Ovary (tissue), 9 donors: ENCODE results near the gene KCNMA1. TPM values are rescaled to one million over a fixed set of nuclear protein-coding genes. Genes with fewer than 3 reads are reported as not detected.

Experiments used
- DNase-seq, 5 donors: peaks; one replicate each; pipeline ENCODE4 v3.0.0-alpha.2; 2019 to 2020
- H3K27ac ChIP-seq, 2 donors: fragments of 200-600 bp; one replicate each; pipeline versions ENCODE4 v1.5.1 to v1.8.0; 2019 to 2022
- H3K27me3 ChIP-seq: fragments of 200-600 bp; one replicate; pipeline ENCODE4 v1.8.0; 2022
- H3K36me3 ChIP-seq: fragments of 200-600 bp; sonication (generic); one replicate; pipeline ENCODE4 v1.5.1; 2019
- H3K4me1 ChIP-seq: one replicate; pipeline ENCODE4 v1.8.1; 2013; ENCODE audit warnings: mild to moderate bottlenecking, moderate library complexity; ENCODE audit not compliant: insufficient read depth
- H3K4me3 ChIP-seq: fragments of 200-600 bp; sonication (generic); one replicate; pipeline ENCODE4 v1.5.1; 2017
- H3K9me3 ChIP-seq, 2 donors: fragments of 200-600 bp in 1 of 2; sonication (generic) in 1 of 2; one replicate each; pipeline versions ENCODE4 v1.5.1 to v1.8.1; 2013 to 2019; ENCODE audit warnings: mild to moderate bottlenecking in 1 of 2, moderate library complexity in 1 of 2
- CTCF ChIP-seq, 3 donors: fragments of 450-650 bp in 2 of 3; fragments of 200-600 bp in 1 of 3; IDR thresholded peaks; one replicate each; pipeline versions ENCODE4 v1.5.1 to v1.8.0; 2016 to 2022; ENCODE audit warnings: antibody characterized with exemption in 3 of 3, mild to moderate bottlenecking in 1 of 3
- EP300 ChIP-seq: sonication (generic); formaldehyde crosslinking; IDR thresholded peaks from one replicate; pipeline ENCODE4 v1.6.1; 2017; ENCODE audit warnings: antibody characterized with exemption
- POLR2A ChIP-seq: fragments of 450-650 bp; IDR thresholded peaks from one replicate; pipeline ENCODE4 v1.6.1; 2017; ENCODE audit warnings: antibody characterized with exemption, mild to moderate bottlenecking, moderate library complexity
- WGBS, 3 donors: extraction: QIAGEN DNeasy Blood & Tissue Kit in 1 of 3; methylation state at CpG; one replicate each; pipeline versions ENCODE4 v1.1.5 to v1.1.7; 2013 to 2017; 5-methylcytosine and 5-hydroxymethylcytosine counted together
- intact Hi-C, 4 donors: fragments of 100-400 bp; cut with DNase I; formaldehyde crosslinking; loops; one replicate each; pipeline versions ENCODE4 v1.11.0 to v1.15.1; 2022 to 2023
- polyA plus RNA-seq, 2 donors: library from polyadenylated mRNA; stranded (reverse); fragments of 200-250 nt in 1 of 2; fragments of 350-450 nt in 1 of 2; fragmentation: Illumina TruSeq in 1 of 2; extraction: RNeasy Lipid Tissue Mini Kit (QIAGEN cat#74804) in 1 of 2; gene quantifications; one replicate each; pipeline ENCODE4 v1.2.3, GENCODE V29; 2013 to 2014
- total RNA-seq, 7 donors: library from RNA; depleted of rRNA in 2 of 7; stranded (reverse); fragments of >200 nt in 2 of 7; fragmentation: NEBNext Ultra II Directional in 3 of 7; extraction: Animal tissue kit (Norgen Biotek cat#: 25700) in 3 of 7; gene quantifications; one replicate each; pipeline versions ENCODE4 v1.1.0 to v1.2.4, GENCODE V29; 2016 to 2023
- donor health status: DM: no; HTN: no; CAD: no; lungs with moderate emphysema.
- donor health status: DM: no; HTN: no; CAD: no.
- donor health status: Bipolar disorder and iron deficiency.
- donor health status: DM: yes; HTN: yes; CAD: no.
- donor health status: DM: no; HTN: no; CAD: no.
- donor health status: DM: yes; HTN: yes; CAD: no.

The KCNMA1 gene
- total and polyA plus RNA-seq, 9 donors = 7.0 to 83.8 (median 25.1) TPM

GRCh38 chr10:77207828-77208185 lies 429.8 kb downstream of the KCNMA1 start:
- Histone ChIP-seq H3K36me3 (no peaks in the 10 kb centered on the region), H3K9me3 (no peaks in the 10 kb centered on the region), H3K27me3 (no peaks in the 10 kb centered on the region), H3K4me3 (no peak overlapping the region), H3K4me1 (no peaks in the 10 kb centered on the region), H3K27ac (no peak overlapping the region)
- TF ChIP-seq POLR2A = no peak
- TF ChIP-seq CTCF (IDR thresholded peaks at IDR 0.05) = no peak
- no peak for TF ChIP-seq EP300
- WGBS, 3 donors = 90 to 94% (median 93%) methylated on average over 5 of the region's 5 CpGs
- intact Hi-C loops = no loop called here
- DNase-seq = no peak

- Histone ChIP-seq H3K36me3 (no peaks in the 10 kb centered on the region), H3K27ac (no peak overlapping the region), H3K4me3 (no peak overlapping the region), H3K27me3 (no peaks in the 10 kb centered on the region), H3K9me3 (no peaks in the 10 kb centered on the region), H3K4me1 (no peaks in the 10 kb centered on the region)
- intact Hi-C loops = no loop called here
- WGBS, 3 donors = 91 to 93% (median 92%) methylated on average over 4 of the region's 4 CpGs
- no peak for DNase-seq
- TF ChIP-seq EP300 (no peak), POLR2A (no peak), CTCF (IDR thresholded peaks at IDR 0.05) (no peak)
These were observed 430.3 kb downstream of the KCNMA1 start for GRCh38 chr10:77207182-77207827.

- Histone ChIP-seq H3K9me3 (no peaks in the 10 kb centered on the region), H3K36me3 (no peaks in the 10 kb centered on the region), H3K4me3 (no peak overlapping the region), H3K27ac (no peak overlapping the region), H3K27me3 (no peaks in the 10 kb centered on the region), H3K4me1 (no peaks in the 10 kb centered on the region)
- 84 to 93% (median 92%) methylated on average over 2 of the region's 2 CpGs for WGBS, 3 donors
- intact Hi-C loops = no loop called here
- TF ChIP-seq CTCF (IDR thresholded peaks at IDR 0.05) (no peak), EP300 (no peak), POLR2A (no peak)
- no peak for DNase-seq
These were observed 432.5 kb downstream of the KCNMA1 start for GRCh38 chr10:77205135-77205534.

- intact Hi-C loops = no loop called here
- Histone ChIP-seq H3K27ac (no peak overlapping the region), H3K9me3 (no peaks in the 10 kb centered on the region), H3K36me3 (no peaks in the 10 kb centered on the region), H3K4me1 (no peaks in the 10 kb centered on the region), H3K27me3 (no peaks in the 10 kb centered on the region), H3K4me3 (no peak overlapping the region)
- TF ChIP-seq CTCF (IDR thresholded peaks at IDR 0.05) = no peak
- TF ChIP-seq POLR2A = no peak
- TF ChIP-seq EP300 = no peak
- WGBS, 3 donors = 66 to 72% (median 67%) methylated on average over 2 of the region's 2 CpGs
- no peak for DNase-seq
These were observed 433.4 kb downstream of the KCNMA1 start for GRCh38 chr10:77204171-77204570.
